Liver (tissue), 9 donors: Measurements from ENCODE around the gene PRDX2. TPM values are rescaled to one million over a fixed set of nuclear protein-coding genes. Genes with fewer than 3 reads are reported as not detected.

Experiments used
- DNase-seq: peaks from one replicate; pipeline ENCODE4 v3.0.0-alpha.2; 2017; ENCODE audit warnings: low spot score
- H3K27ac ChIP-seq, 2 donors: one replicate each; pipeline ENCODE4 v1.7.0; 2013; ENCODE audit warnings: inconsistent platforms in 2 of 2, low read length in 2 of 2, control low read depth in 1 of 2, low read depth in 1 of 2, mild to moderate bottlenecking in 1 of 2
- H3K27me3 ChIP-seq, 4 donors: one replicate each; pipeline versions ENCODE4 v1.6.1 to v1.7.0; 2013; ENCODE audit warnings: low read length in 3 of 4, inconsistent platforms in 1 of 4, mild to moderate bottlenecking in 1 of 4, moderate library complexity in 1 of 4; ENCODE audit not compliant: control insufficient read depth in 4 of 4, insufficient read depth in 4 of 4
- H3K36me3 ChIP-seq, 4 donors: one replicate each; pipeline versions ENCODE4 v1.6.1 to v1.7.0; 2013; ENCODE audit warnings: low read length in 3 of 4, mild to moderate bottlenecking in 3 of 4, low read depth in 1 of 4, moderate library complexity in 1 of 4; ENCODE audit not compliant: control insufficient read depth in 4 of 4, insufficient read depth in 3 of 4
- H3K4me1 ChIP-seq, 4 donors: one replicate each; pipeline versions ENCODE4 v1.6.1 to v1.7.0; 2013; ENCODE audit warnings: low read length in 3 of 4, mild to moderate bottlenecking in 3 of 4, moderate library complexity in 1 of 4; ENCODE audit not compliant: control insufficient read depth in 4 of 4, insufficient read depth in 4 of 4
- H3K4me3 ChIP-seq, 3 donors: one replicate each; pipeline versions ENCODE4 v1.6.1 to v1.7.0; 2013; ENCODE audit warnings: low read length in 3 of 3, control low read depth in 1 of 3, low read depth in 1 of 3, mild to moderate bottlenecking in 1 of 3
- H3K9ac ChIP-seq, 2 donors: one replicate each; pipeline ENCODE4 v1.7.0; 2013; ENCODE audit warnings: low read length in 2 of 2, mild to moderate bottlenecking in 2 of 2, moderate library complexity in 2 of 2, control low read depth in 1 of 2, low read depth in 1 of 2
- H3K9me3 ChIP-seq, 4 donors: one replicate each; pipeline versions ENCODE4 v1.6.1 to v1.7.0; 2013; ENCODE audit warnings: low read length in 3 of 4; ENCODE audit not compliant: control insufficient read depth in 4 of 4
- EGR1 ChIP-seq, 2 donors: IDR thresholded peaks; 2 replicates each; pipeline ENCODE4 v1.6.1; 2016 to 2018; ENCODE audit warnings: antibody characterized with exemption in 2 of 2, low read depth in 2 of 2
- FOXA1 ChIP-seq: IDR thresholded peaks from 2 replicates; pipeline ENCODE4 v1.6.1; 2016; ENCODE audit warnings: antibody characterized with exemption
- FOXA2 ChIP-seq: IDR thresholded peaks from 2 replicates; pipeline ENCODE4 v1.6.1; 2016; ENCODE audit warnings: antibody characterized with exemption
- GABPA ChIP-seq, 2 donors: IDR thresholded peaks in 1 of 2; conservative IDR thresholded peaks in 1 of 2; 2 replicates each; pipeline ENCODE4 v1.6.1; 2016; ENCODE audit warnings: antibody characterized with exemption in 2 of 2, mild to moderate bottlenecking in 1 of 2, moderate library complexity in 1 of 2
- HNF4A ChIP-seq, 2 donors: conservative IDR thresholded peaks; 2 replicates each; pipeline ENCODE4 v1.6.1; 2016; ENCODE audit warnings: antibody characterized with exemption in 2 of 2, mild to moderate bottlenecking in 2 of 2
- HNF4G ChIP-seq: IDR thresholded peaks from 2 replicates; pipeline ENCODE4 v1.6.1; 2016; ENCODE audit warnings: antibody characterized with exemption
- JUND ChIP-seq, 2 donors: IDR thresholded peaks; 2 replicates each; pipeline ENCODE4 v1.6.1; 2016; ENCODE audit warnings: antibody characterized with exemption in 2 of 2
- NR2F2 ChIP-seq: IDR thresholded peaks from 2 replicates; pipeline ENCODE4 v1.6.1; 2016; ENCODE audit warnings: antibody characterized with exemption
- RAD21 ChIP-seq, 2 donors: IDR thresholded peaks; 2 replicates each; pipeline ENCODE4 v1.6.1; 2016; ENCODE audit warnings: antibody characterized with exemption in 2 of 2, mild to moderate bottlenecking in 2 of 2
- RXRA ChIP-seq, 2 donors: IDR thresholded peaks; 2 replicates each; pipeline ENCODE4 v1.6.1; 2017 to 2018; ENCODE audit warnings: antibody characterized with exemption in 2 of 2, mild to moderate bottlenecking in 1 of 2
- SP1 ChIP-seq: IDR thresholded peaks from 2 replicates; pipeline ENCODE4 v1.6.1; 2018; ENCODE audit warnings: antibody characterized with exemption, mild to moderate bottlenecking
- TAF1 ChIP-seq: conservative IDR thresholded peaks from 2 replicates; pipeline ENCODE4 v1.6.1; 2016; ENCODE audit warnings: antibody characterized with exemption, mild to moderate bottlenecking
- YY1 ChIP-seq: IDR thresholded peaks from 2 replicates; pipeline ENCODE4 v1.6.1; 2016; ENCODE audit warnings: antibody characterized with exemption, mild to moderate bottlenecking
- WGBS: extraction: QIAGEN DNeasy Blood & Tissue Kit; methylation state at CpG from one replicate; pipeline ENCODE4 v1.1.7; 2013; 5-methylcytosine and 5-hydroxymethylcytosine counted together
- polyA plus RNA-seq, 2 donors: library from polyadenylated mRNA; stranded (reverse) in 1 of 2; unstranded in 1 of 2; fragments of 200-250 nt in 1 of 2; fragments of >200 nt in 1 of 2; fragmentation: Nextera tagmentation in 1 of 2; extraction: Ambion mirVana in 1 of 2; gene quantifications; one replicate each; pipeline versions ENCODE4 v1.2.1 to v1.2.3, GENCODE V29; 2013 to 2015
- total RNA-seq, 2 donors: library from RNA; depleted of rRNA; stranded (reverse); fragments of >200 nt; gene quantifications; one replicate each; pipeline ENCODE4 v1.2.3, GENCODE V29; 2014
- TF ChIP-seq, protein P1 (sequence below): IDR thresholded peaks from 2 replicates; pipeline ENCODE4 v1.6.1; 2016; ENCODE audit warnings: antibody characterized with exemption
- TF ChIP-seq, protein P2 (sequence below): IDR thresholded peaks from 2 replicates; pipeline ENCODE4 v1.6.1; 2016; ENCODE audit warnings: antibody characterized with exemption
- TF ChIP-seq, protein P3 (sequence below): fragments of 150-350 bp; IDR thresholded peaks from 2 replicates; pipeline ENCODE4 v1.5.1; 2017; ENCODE audit warnings: improper control_type of control experiment, low read depth, low read length; ENCODE audit not compliant: missing input control
- TF ChIP-seq, protein P4 (sequence below): IDR thresholded peaks from 2 replicates; pipeline ENCODE4 v1.6.1; 2016; ENCODE audit warnings: antibody characterized with exemption
- TF ChIP-seq, protein P5 (sequence below): IDR thresholded peaks from 2 replicates; pipeline ENCODE4 v1.6.1; 2016; ENCODE audit warnings: antibody characterized with exemption, mild to moderate bottlenecking
- donor health status: healthy.
- donor health status: healthy.
- donor health status: healthy.
- donor health status: healthy.
- donor health status: healthy.

Gene PRDX2
- total and polyA plus RNA-seq, 4 donors = 222 to 1,737 (median 283) TPM

DNA sequence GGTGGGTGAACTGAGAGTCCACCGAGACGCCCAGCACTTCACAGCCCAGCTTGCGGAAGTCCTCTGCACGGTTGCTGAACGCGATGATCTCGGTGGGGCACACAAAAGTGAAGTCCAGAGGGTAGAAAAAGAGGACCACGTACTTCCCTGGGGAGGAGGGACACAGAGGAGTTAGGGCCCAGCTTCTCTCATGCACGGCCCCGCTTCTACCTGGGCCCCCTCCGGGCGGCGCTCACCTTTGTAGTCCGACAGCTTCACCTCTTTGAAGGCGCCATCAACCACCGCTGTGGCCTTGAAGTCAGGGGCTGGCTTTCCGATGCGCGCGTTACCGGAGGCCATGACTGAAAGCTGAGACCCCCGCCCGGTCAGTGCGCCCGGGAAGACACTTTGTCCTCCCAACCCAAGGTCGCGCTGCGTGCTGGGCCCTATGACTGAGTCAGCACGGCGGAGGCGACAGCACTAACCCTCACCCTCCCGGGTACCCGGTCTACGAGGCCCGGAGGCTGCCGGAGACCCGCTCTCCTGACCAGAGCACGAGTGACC lies 606 bp downstream of the PRDX2 start:
- WGBS = 8% methylated on average over 38 of the region's 38 CpGs
- TF ChIP-seq EGR1 (IDR thresholded peaks at IDR 0.05; ENCODE audit: low read depth in 2 of 2) (no peak), FOXA2 (no peak), YY1 (no peak), HNF4G (no peak), JUND (IDR thresholded peaks at IDR 0.05) (no peak), RAD21 (IDR thresholded peaks at IDR 0.05) (no peak), SP1 (no peak)
- TF ChIP-seq, protein P1, sequence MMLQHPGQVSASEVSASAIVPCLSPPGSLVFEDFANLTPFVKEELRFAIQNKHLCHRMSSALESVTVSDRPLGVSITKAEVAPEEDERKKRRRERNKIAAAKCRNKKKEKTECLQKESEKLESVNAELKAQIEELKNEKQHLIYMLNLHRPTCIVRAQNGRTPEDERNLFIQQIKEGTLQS = no peak
- TF ChIP-seq, protein P2, sequence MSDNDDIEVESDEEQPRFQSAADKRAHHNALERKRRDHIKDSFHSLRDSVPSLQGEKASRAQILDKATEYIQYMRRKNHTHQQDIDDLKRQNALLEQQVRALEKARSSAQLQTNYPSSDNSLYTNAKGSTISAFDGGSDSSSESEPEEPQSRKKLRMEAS = no peak
- TF ChIP-seq, protein P3, sequence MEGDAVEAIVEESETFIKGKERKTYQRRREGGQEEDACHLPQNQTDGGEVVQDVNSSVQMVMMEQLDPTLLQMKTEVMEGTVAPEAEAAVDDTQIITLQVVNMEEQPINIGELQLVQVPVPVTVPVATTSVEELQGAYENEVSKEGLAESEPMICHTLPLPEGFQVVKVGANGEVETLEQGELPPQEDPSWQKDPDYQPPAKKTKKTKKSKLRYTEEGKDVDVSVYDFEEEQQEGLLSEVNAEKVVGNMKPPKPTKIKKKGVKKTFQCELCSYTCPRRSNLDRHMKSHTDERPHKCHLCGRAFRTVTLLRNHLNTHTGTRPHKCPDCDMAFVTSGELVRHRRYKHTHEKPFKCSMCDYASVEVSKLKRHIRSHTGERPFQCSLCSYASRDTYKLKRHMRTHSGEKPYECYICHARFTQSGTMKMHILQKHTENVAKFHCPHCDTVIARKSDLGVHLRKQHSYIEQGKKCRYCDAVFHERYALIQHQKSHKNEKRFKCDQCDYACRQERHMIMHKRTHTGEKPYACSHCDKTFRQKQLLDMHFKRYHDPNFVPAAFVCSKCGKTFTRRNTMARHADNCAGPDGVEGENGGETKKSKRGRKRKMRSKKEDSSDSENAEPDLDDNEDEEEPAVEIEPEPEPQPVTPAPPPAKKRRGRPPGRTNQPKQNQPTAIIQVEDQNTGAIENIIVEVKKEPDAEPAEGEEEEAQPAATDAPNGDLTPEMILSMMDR = no peak
- H3K27me3 ChIP-seq = no peaks in the 10 kb centered on the region
- peak overlapping the region; percentile 55 to 78 (median 59) for H3K4me3 ChIP-seq
- peaks cover 0 to 30% (median 20%) of the 10 kb centered on the region in 4 donors for H3K4me1 ChIP-seq
- H3K27ac ChIP-seq = peak overlapping the region; percentile 57 to 62
- no peaks in the 10 kb centered on the region for H3K9me3 ChIP-seq
- H3K9ac ChIP-seq = peak overlapping the region; percentile 34 to 73
- peaks cover 0 to 6% (median 1%) of the 10 kb centered on the region in 4 donors for H3K36me3 ChIP-seq
- DNase-seq = peak; percentile 55

DNA sequence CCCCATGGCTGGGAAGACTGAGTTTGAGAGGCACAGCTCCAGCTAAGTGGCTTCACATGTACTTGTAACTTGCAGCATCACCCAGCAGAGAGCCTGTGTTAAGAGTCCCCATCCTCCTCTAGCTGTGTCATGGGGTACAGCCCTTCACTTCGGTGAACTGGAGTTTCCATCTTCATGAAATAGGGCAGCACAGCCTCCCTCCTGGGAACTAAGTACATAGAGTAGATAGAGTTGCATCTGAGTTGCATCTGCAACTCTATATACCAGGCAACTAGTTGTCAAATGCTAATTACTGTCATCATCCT lies 1.2 kb downstream of the PRDX2 start:
- peaks cover 0 to 6% (median 1%) of the 10 kb centered on the region in 4 donors for H3K36me3 ChIP-seq
- peak overlapping the region in 2 of 3 donors; percentile 59 to 78 for H3K4me3 ChIP-seq
- 92% methylated on average over 1 of the region's 1 CpG for WGBS
- TF ChIP-seq, protein P3 = no peak
- TF ChIP-seq FOXA1 (no peak), EGR1 (IDR thresholded peaks at IDR 0.05; ENCODE audit: low read depth in 2 of 2) (no peak), JUND (IDR thresholded peaks at IDR 0.05) (no peak), GABPA (IDR thresholded peaks at IDR 0.05 in 1 of 2, conservative IDR thresholded peaks at IDR 0.05 in 1 of 2) (no peak), TAF1 (no peak), HNF4G (no peak), FOXA2 (no peak), RAD21 (IDR thresholded peaks at IDR 0.05) (no peak), YY1 (no peak), RXRA (IDR thresholded peaks at IDR 0.05) (no peak), SP1 (no peak), HNF4A (conservative IDR thresholded peaks at IDR 0.05) (no peak), NR2F2 (no peak)
- TF ChIP-seq, protein P4, sequence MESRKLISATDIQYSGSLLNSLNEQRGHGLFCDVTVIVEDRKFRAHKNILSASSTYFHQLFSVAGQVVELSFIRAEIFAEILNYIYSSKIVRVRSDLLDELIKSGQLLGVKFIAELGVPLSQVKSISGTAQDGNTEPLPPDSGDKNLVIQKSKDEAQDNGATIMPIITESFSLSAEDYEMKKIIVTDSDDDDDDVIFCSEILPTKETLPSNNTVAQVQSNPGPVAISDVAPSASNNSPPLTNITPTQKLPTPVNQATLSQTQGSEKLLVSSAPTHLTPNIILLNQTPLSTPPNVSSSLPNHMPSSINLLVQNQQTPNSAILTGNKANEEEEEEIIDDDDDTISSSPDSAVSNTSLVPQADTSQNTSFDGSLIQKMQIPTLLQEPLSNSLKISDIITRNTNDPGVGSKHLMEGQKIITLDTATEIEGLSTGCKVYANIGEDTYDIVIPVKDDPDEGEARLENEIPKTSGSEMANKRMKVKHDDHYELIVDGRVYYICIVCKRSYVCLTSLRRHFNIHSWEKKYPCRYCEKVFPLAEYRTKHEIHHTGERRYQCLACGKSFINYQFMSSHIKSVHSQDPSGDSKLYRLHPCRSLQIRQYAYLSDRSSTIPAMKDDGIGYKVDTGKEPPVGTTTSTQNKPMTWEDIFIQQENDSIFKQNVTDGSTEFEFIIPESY = no peak
- TF ChIP-seq, protein P1 = no peak
- TF ChIP-seq, protein P2 = no peak
- TF ChIP-seq, protein P5, sequence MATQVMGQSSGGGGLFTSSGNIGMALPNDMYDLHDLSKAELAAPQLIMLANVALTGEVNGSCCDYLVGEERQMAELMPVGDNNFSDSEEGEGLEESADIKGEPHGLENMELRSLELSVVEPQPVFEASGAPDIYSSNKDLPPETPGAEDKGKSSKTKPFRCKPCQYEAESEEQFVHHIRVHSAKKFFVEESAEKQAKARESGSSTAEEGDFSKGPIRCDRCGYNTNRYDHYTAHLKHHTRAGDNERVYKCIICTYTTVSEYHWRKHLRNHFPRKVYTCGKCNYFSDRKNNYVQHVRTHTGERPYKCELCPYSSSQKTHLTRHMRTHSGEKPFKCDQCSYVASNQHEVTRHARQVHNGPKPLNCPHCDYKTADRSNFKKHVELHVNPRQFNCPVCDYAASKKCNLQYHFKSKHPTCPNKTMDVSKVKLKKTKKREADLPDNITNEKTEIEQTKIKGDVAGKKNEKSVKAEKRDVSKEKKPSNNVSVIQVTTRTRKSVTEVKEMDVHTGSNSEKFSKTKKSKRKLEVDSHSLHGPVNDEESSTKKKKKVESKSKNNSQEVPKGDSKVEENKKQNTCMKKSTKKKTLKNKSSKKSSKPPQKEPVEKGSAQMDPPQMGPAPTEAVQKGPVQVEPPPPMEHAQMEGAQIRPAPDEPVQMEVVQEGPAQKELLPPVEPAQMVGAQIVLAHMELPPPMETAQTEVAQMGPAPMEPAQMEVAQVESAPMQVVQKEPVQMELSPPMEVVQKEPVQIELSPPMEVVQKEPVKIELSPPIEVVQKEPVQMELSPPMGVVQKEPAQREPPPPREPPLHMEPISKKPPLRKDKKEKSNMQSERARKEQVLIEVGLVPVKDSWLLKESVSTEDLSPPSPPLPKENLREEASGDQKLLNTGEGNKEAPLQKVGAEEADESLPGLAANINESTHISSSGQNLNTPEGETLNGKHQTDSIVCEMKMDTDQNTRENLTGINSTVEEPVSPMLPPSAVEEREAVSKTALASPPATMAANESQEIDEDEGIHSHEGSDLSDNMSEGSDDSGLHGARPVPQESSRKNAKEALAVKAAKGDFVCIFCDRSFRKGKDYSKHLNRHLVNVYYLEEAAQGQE = no peak
- no peak for DNase-seq
- no peak overlapping the region for H3K9ac ChIP-seq
- H3K27ac ChIP-seq = no peak overlapping the region
- H3K27me3 ChIP-seq = no peaks in the 10 kb centered on the region
- peaks cover 0 to 33% (median 21%) of the 10 kb centered on the region in 4 donors for H3K4me1 ChIP-seq
- no peaks in the 10 kb centered on the region for H3K9me3 ChIP-seq
